Stimulated activated CD4-positive, alpha-beta T cell treated with anti-CD3 and anti-CD28 coated beads, Interleukin-2, amount 100 ng/mL, for 48 hours (primary cell): Measurements from ENCODE around the gene NHLRC4.

Source experiments
- DNase-seq, 2 donors: peaks; one replicate each; pipeline ENCODE4 v3.0.0-alpha.2; 2020

The NHLRC4 gene

GRCh38 chr16:531494-532125 lies 35.2 kb upstream of the NHLRC4 start:
- no peak for DNase-seq

- no peak for DNase-seq
Measured at GRCh38 chr16:533391-534123, 33.2 kb upstream of the NHLRC4 start.

- DNase-seq = no peak
Measured at GRCh38 chr16:534135-534534, 32.7 kb upstream of the NHLRC4 start.

- DNase-seq = no peak
Measured at GRCh38 chr16:534856-535445, 31.9 kb upstream of the NHLRC4 start.

- no peak for DNase-seq
Measured at GRCh38 chr16:535446-536405, 31.1 kb upstream of the NHLRC4 start.

- no peak for DNase-seq
Measured at GRCh38 chr16:536746-537145, 30.1 kb upstream of the NHLRC4 start.

- DNase-seq = no peak
Measured at GRCh38 chr16:537415-538335, 29.1 kb upstream of the NHLRC4 start.

GRCh38 chr16:539901-540530 lies 26.8 kb upstream of the NHLRC4 start:
- no peak for DNase-seq

- DNase-seq = no peak
Measured at GRCh38 chr16:540645-541340, 26.0 kb upstream of the NHLRC4 start.

- DNase-seq = no peak
Measured at GRCh38 chr16:543301-544164, 23.3 kb upstream of the NHLRC4 start.

- DNase-seq = no peak
Measured at GRCh38 chr16:544517-544916, 22.3 kb upstream of the NHLRC4 start.

GRCh38 chr16:546909-547770 lies 19.7 kb upstream of the NHLRC4 start:
- peak in 1 of 2 donors; percentile 30 for DNase-seq

- DNase-seq = no peak
Measured at GRCh38 chr16:548586-548985, 18.2 kb upstream of the NHLRC4 start.

GRCh38 chr16:549544-550263 lies 17.1 kb upstream of the NHLRC4 start:
- DNase-seq = no peak

GRCh38 chr16:551210-551609 lies 15.6 kb upstream of the NHLRC4 start:
- no peak for DNase-seq

GRCh38 chr16:552171-552570 lies 14.6 kb upstream of the NHLRC4 start:
- no peak for DNase-seq

GRCh38 chr16:553601-554296 lies 13.1 kb upstream of the NHLRC4 start:
- no peak for DNase-seq

GRCh38 chr16:554297-554621 lies 12.5 kb upstream of the NHLRC4 start:
- DNase-seq = no peak
